GM18505 (cell line): ENCODE measurements around the gene NPPC.
"Not testable (repeated sequence)": the region's sequence is repeated elsewhere in the genome, so short reads cannot be mapped to it uniquely, and the experiment has no call there.

Experiments used
- ATAC-seq: cut with Tn5 transposase; IDR thresholded peaks from one replicate; pipeline ENCODE4 v1.9.1; 2021; ENCODE audit not compliant: unreplicated experiment
- POLR2A ChIP-seq: IDR thresholded peaks from 4 replicates; pipeline ENCODE4 v1.6.1; 2011; ENCODE audit warnings: borderline replicate concordance; ENCODE audit not compliant: insufficient read depth, insufficient read length; ENCODE audit errors: extremely low read depth

The NPPC gene

GRCh38 chr2:231904161-231904611 lies 22.0 kb downstream of the NPPC start:
- TF ChIP-seq POLR2A: no peak
- ATAC-seq: no peak

DNA sequence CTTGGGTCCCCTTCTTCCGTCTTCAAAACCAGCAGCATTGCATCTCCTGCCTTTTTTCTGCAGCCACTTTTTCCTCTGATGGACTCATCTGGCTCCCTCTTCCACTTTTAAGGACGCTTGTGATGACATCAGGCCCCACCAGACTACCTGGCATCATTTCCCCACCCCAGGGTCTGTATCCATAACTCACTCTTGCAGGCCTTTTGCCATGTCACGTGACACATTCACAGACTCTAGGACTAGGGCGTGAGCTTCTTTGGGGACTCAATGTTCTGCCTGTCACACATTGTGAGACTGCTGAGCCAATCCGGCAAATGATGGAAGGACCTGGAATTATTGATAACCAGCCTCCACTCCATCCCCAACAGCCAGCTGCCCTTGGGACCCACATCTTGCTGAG lies 23.6 kb downstream of the NPPC start:
- no peak for TF ChIP-seq POLR2A
- no peak for ATAC-seq

- no peak for ATAC-seq
- TF ChIP-seq POLR2A: no peak
Measured at GRCh38 chr2:231900972-231901371, 25.2 kb downstream of the NPPC start.

- no peak for ATAC-seq
- no peak for TF ChIP-seq POLR2A
Measured at GRCh38 chr2:231900486-231900942, 25.7 kb downstream of the NPPC start.

DNA sequence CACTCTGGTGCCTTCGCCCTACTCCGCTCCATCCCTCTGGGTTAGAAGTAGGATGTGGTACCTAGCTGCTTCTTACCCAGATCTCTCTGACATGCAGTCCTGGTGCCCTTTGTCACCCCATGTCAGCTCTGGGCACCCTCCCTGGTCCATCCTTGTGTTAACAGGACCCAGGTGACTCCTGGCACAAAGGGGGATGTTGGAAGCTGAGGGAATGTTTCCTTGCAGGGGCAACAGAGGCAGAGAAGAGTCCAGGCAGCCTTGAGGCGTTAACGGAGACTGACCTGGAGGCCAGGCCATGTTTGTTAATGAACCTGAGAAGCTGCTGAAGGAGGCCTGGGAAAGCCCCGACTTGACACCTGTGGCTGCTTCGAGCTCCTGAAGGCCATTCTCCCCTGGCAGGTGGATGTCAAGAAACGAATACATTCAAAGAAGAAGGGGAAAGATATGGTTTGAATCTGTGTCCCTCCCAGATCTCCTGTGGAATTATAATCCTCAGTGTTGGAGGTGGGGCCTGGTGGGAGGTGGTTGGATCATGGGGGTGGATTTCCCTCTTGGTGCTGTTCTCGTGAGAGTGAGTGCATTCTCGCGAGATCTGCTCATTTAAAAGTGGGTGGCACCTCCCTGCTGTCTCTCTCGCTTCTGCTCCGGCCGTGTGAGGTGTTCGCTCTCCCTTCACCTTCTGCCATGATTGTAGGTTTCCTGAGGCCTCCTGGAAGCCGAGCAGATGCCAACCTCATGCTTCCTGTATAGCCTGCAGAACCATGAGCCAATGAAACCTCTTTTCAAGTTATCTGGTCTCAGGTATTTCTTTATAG lies 31.4 kb downstream of the NPPC start:
- ATAC-seq: no peak
- no peak for TF ChIP-seq POLR2A

GRCh38 chr2:231891514-231891905 lies 34.7 kb downstream of the NPPC start:
- TF ChIP-seq POLR2A: no peak
- no peak for ATAC-seq

DNA sequence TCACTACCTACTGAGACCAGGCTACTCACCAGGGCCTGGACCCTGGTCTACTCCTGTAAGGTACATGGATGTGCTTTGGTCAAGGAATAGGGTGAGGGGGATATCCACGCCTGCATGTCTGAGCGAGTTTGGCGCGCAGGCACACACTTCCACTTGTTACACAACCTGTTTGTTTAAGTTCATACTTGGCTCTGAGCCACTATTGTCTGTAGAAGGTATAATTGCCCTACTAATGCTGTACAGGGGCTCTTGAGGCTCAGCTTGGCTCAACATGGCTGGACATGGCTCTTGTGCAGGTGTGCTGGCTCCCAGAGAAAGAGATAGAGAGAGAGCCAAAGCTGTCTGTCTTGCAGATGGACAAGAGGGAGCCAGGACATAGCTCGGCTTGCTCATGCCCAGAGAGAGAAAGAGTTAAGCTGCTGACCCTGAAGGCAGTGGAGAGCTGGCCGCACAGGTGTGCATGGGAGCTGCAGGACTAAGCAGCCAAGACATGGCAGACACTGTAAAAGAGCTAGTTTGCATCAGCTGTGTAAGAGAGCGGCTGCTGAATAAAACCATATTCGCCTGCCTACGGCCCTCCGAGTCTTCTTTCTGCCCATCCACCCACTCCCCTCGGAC lies 35.2 kb downstream of the NPPC start:
- no peak for TF ChIP-seq POLR2A
- ATAC-seq: no peak

DNA sequence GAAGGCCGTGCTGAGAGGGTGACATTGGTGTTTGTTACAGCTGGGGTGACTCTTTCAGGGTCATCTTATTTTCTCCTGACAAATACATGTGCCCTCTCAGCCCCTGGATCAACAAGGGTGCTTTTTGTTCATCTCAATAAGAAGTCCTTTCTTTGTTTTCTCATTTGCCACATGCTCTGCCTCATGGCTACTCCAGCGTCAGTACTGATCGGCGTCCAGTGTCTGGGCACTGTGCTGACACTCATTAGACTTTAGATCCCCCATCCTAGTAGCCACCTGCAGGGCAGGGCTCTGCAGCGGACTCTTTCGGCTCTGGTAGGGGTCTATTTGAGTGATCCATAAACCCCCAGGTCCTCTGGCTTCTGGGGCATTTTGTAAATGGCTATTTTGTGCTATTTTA lies 38.4 kb downstream of the NPPC start:
- TF ChIP-seq POLR2A: no peak
- no peak for ATAC-seq

DNA sequence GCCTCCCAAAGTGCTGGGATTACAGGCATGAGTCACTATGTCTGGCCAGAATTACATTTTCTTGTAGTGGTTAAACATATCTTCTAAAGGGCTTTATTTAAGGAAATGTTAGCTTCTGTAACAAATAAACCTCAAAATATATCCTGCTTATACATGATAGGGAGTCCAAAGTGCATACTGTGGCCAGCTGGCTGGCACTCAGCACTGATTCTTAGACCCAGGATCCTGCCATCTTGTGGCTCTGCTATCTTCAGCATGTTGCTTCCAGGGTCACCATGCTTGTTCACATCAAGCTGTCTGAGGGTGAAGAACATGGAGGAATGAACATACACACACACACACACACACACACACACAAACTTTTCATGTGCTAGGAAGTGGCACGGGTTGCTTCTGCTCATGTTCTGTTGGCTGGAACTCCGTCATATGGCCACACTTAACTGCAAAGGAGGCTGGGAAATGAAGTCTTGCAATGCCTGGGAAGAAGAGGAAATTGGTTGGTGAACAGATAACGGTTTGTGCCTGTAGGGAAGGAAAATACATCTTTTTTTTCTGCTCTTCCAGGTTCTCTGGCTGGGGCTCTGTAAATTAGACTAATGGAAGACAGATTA lies 40.0 kb downstream of the NPPC start:
- TF ChIP-seq POLR2A: no peak
- ATAC-seq: no peak

- no peak for ATAC-seq
- no peak for TF ChIP-seq POLR2A
Measured at GRCh38 chr2:231884438-231885140, 41.6 kb downstream of the NPPC start.

DNA sequence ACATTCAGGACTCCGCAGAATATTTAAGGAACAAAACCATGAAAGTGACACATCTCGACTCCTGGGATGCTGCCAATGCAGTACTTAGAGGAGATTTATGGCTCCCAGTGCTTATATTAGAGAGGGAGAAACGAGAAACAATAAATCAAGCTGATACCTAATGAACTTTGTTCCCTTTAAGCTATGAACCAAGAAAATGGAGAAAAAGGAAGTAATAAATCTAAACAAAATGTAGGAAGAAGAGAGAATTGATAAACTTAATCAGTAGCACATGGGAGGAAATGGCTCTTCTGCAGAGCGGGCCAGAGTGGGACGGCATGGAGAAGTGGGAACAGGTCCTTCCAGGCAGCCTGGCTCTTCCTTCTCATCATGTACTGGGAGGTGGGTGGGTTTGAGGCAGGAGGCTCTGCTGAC lies 42.7 kb downstream of the NPPC start:
- ATAC-seq: no peak
- no peak for TF ChIP-seq POLR2A

- no peak for TF ChIP-seq POLR2A
- no peak for ATAC-seq
Measured at GRCh38 chr2:231882646-231883045, 43.5 kb downstream of the NPPC start.

DNA sequence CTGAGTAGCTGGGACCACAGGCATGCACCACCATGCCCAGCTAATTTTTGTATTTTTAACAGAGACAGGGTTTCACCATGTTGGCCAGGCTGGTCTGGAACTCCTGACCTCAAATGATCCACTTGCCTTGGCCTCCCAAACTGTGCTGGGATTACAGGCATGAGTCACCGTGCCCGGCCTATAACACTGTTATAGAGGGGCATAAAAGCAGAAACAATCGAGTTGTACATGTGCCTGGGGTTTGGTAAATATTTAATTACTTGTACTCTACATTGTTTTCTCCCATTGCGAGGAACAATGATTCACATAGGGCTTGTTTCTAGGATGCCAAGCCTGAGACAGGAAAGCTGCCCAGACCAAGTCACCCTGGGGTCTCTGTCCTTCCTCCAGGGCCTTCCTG lies 45.8 kb downstream of the NPPC start:
- not testable (repeated sequence) for ATAC-seq
